Endothelial cell of umbilical vein (primary cell): ENCODE data around the gene MAP4K3. TPM values are rescaled to one million over a fixed set of nuclear protein-coding genes. Genes with fewer than 3 reads are reported as not detected.

Experiments used
- BruUV-seq: library from RNA; stranded (reverse); fragments of 400-500 nt; replicated peaks from 2 replicates; lab custom pipeline; 2021; lab: Mats Ljungman, UMichigan
- CTCF ChIA-PET: fragments of 300-600, 350-600 bp; sonication (Branson Sonifier 250); formaldehyde crosslinking; loops from one replicate; lab custom pipeline; 2021; ENCODE audit warnings: antibody characterized with exemption, inconsistent platforms; lab: Charles Lee
- POLR2A ChIA-PET: fragments of 300-600, 350-600 bp; sonication (Branson Sonifier 250); formaldehyde crosslinking; loops from one replicate; lab custom pipeline; 2021; ENCODE audit warnings: antibody characterized with exemption, inconsistent platforms; lab: Charles Lee
- DNase-seq: peaks from one replicate; pipeline ENCODE4 v3.0.0-alpha.2; 2011; ENCODE audit warnings: low read depth, low spot score
- FAIRE-seq: peaks from 2 replicates; lab custom pipeline; 2011; peaks lifted over from hg19 to GRCh38; lab: Jason Lieb, UNC
- H2AFZ ChIP-seq: 2 replicates; pipeline ENCODE4 v1.6.0; 2012; ENCODE audit warnings: low read depth, low read length, control low read depth, inconsistent platforms
- H3K27ac ChIP-seq: 2 replicates; pipeline ENCODE4 v1.5.1; 2011; ENCODE audit warnings: low read depth, mild to moderate bottlenecking, control low read depth, low read length, moderate library complexity; ENCODE audit not compliant: insufficient read depth
- H3K27me3 ChIP-seq, 2 experiments: 2 replicates each; pipeline versions ENCODE4 v1.6.0 to v1.6.1; 2011; ENCODE audit warnings: low read length in 2 of 2, mixed read lengths in 1 of 2; ENCODE audit not compliant: control insufficient read depth in 2 of 2, insufficient read depth in 2 of 2
- H3K36me3 ChIP-seq, 2 experiments: 2 replicates in 1 of 2; 3 replicates in 1 of 2; pipeline ENCODE4 v1.5.1; 2011; ENCODE audit warnings: low read length in 2 of 2, mild to moderate bottlenecking in 1 of 2, moderate library complexity in 1 of 2; ENCODE audit not compliant: control insufficient read depth in 2 of 2, insufficient read depth in 2 of 2; ENCODE audit errors: extremely low read depth in 1 of 2
- H3K4me1 ChIP-seq: 3 replicates; pipeline ENCODE4 v1.5.1; 2011; ENCODE audit warnings: mild to moderate bottlenecking, low read length; ENCODE audit not compliant: control insufficient read depth, insufficient read depth; ENCODE audit errors: extremely low read depth
- H3K4me2 ChIP-seq: 2 replicates; pipeline ENCODE4 v1.6.1; 2011; ENCODE audit warnings: low read length, control low read depth, mixed read lengths; ENCODE audit not compliant: insufficient read depth
- H3K4me3 ChIP-seq, 3 experiments: fragments of 200-600 bp in 1 of 3; sonication (generic), shearing (Covaris generic) in 1 of 3; replicated peaks in 1 of 3; 2 replicates each; pipeline ENCODE4 v1.5.1; 2011 to 2016; ENCODE audit warnings: control low read depth in 3 of 3, low read length in 3 of 3, mild to moderate bottlenecking in 2 of 3, inconsistent platforms in 1 of 3, low read depth in 1 of 3, moderate library complexity in 1 of 3; ENCODE audit not compliant: insufficient read depth in 1 of 3
- H3K79me2 ChIP-seq: 2 replicates; pipeline ENCODE4 v1.6.0; 2012; ENCODE audit warnings: low read length, inconsistent platforms; ENCODE audit not compliant: control insufficient read depth, insufficient read depth
- H3K9ac ChIP-seq: replicated peaks from 2 replicates; pipeline ENCODE3; 2011; ENCODE audit warnings: low read length, control low read depth; ENCODE audit not compliant: insufficient read depth; ENCODE audit errors: extremely low read depth
- H3K9me1 ChIP-seq: replicated peaks from 3 replicates; pipeline ENCODE4 v1.6.0; 2011; ENCODE audit warnings: mild to moderate bottlenecking, low read length; ENCODE audit not compliant: control insufficient read depth, insufficient read depth; ENCODE audit errors: extremely low read depth
- H3K9me3 ChIP-seq: replicated peaks from 2 replicates; pipeline ENCODE4 v1.5.1; 2012; ENCODE audit warnings: low read length, inconsistent platforms; ENCODE audit not compliant: control insufficient read depth, insufficient read depth
- H4K20me1 ChIP-seq: replicated peaks from 2 replicates; pipeline ENCODE3; 2011; ENCODE audit warnings: mild to moderate bottlenecking, low read length; ENCODE audit not compliant: control insufficient read depth, insufficient read depth; ENCODE audit errors: extremely low read depth
- EZH2 ChIP-seq: IDR thresholded peaks from 2 replicates; pipeline ENCODE4 v1.6.1; 2012; ENCODE audit warnings: borderline replicate concordance, low read depth, mild to moderate bottlenecking, moderate library complexity, low read length, inconsistent platforms; ENCODE audit not compliant: severe bottlenecking
- FOS ChIP-seq: IDR thresholded peaks from 2 replicates; pipeline ENCODE4 v1.6.1; 2011; ENCODE audit warnings: mild to moderate bottlenecking, low read length, moderate library complexity, borderline replicate concordance; ENCODE audit not compliant: insufficient read depth
- GATA2 ChIP-seq: IDR thresholded peaks from 2 replicates; pipeline ENCODE4 v1.7.0; 2011; ENCODE audit warnings: low read depth, mild to moderate bottlenecking, moderate library complexity, mixed read lengths, low read length; ENCODE audit not compliant: insufficient read length, insufficient read depth
- JUN ChIP-seq: IDR thresholded peaks from 2 replicates; pipeline ENCODE4 v1.6.1; 2011; ENCODE audit warnings: borderline replicate concordance, low read depth; ENCODE audit not compliant: insufficient read length, insufficient read depth
- MYC ChIP-seq: IDR thresholded peaks from one replicate; pipeline ENCODE4 v1.6.1; 2011; ENCODE audit warnings: mild to moderate bottlenecking, low read depth, low read length
- POLR2A ChIP-seq: IDR thresholded peaks from 2 replicates; pipeline ENCODE4 v1.6.1; 2012; ENCODE audit warnings: low read depth, mild to moderate bottlenecking, control low read depth, low read length
- POLR2AphosphoS5 ChIP-seq: IDR thresholded peaks from 2 replicates; pipeline ENCODE4 v1.6.1; 2012; ENCODE audit warnings: low read depth, mild to moderate bottlenecking, control low read depth, low read length, moderate library complexity; ENCODE audit not compliant: insufficient read depth
- dilution Hi-C: fragments of 300-500 bp; cut with MboI; formaldehyde crosslinking; loops from one replicate; pipeline ENCODE4 v1.15.0; 2019; ENCODE audit warnings: low sequenced_read_pairs; ENCODE audit not compliant: extremely low pct_ligation_motif_present
- intact Hi-C: fragments of 100-400 bp; cut with micrococcal nuclease; formaldehyde crosslinking; loops from one replicate; pipeline ENCODE4 v1.10.0; 2022
- polyA plus RNA-seq, 4 experiments: library from polyadenylated mRNA; depleted of rRNA in 3 of 4; stranded (reverse) in 3 of 4; unstranded in 1 of 4; fragments of >200 nt; gene quantifications; 2 replicates each; pipeline versions ENCODE4 v1.2.1 to v1.2.3, GENCODE V29; 2011 to 2012; ENCODE audit warnings: missing spikeins in 1 of 4
- total RNA-seq: library from RNA; stranded (reverse); gene quantifications from 2 replicates; pipeline ENCODE4 v1.2.3, GENCODE V29; 2021
- TF ChIP-seq, protein P1 (sequence below), 2 donors: IDR thresholded peaks; 1 replicate in 1 of 2; 2 replicates in 1 of 2; pipeline ENCODE4 v1.5.1; 2011; ENCODE audit warnings: low read length in 2 of 2, mild to moderate bottlenecking in 2 of 2, moderate library complexity in 2 of 2, control low read depth in 1 of 2, inconsistent platforms in 1 of 2, low read depth in 1 of 2; ENCODE audit not compliant: insufficient read depth in 1 of 2; ENCODE audit errors: extremely low read depth in 1 of 2
- TF ChIP-seq, protein P2 (sequence below): IDR thresholded peaks from 2 replicates; pipeline ENCODE4 v1.6.1; 2011; ENCODE audit not compliant: insufficient read depth, insufficient read length

Gene MAP4K3
- total and polyA plus RNA-seq, 2 donors (not counting 3 experiments of a cell fraction or from before 2014, with no cell fraction given): 8.0 to 45.9 TPM

DNA sequence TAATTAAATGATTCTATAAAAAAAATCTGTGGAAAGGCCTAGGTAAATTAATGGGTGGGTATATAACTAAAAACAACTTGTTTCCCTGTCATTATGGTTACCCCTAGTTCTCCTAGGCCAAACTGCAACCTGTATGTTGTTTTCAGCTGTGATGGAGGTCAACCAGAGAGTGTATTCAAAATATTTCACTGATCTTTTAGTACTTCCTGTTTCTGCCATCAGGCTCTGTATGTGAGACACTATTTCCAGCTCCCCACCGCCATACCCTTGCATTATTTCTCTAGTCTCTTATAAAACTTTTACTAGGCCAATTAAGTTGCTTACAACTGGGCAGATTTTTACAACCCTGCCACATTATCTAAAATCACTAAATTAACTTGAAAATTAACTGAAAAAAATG, 172.4 kb downstream of the MAP4K3 start:
- H3K4me1 ChIP-seq: no peaks in the 10 kb centered on the region
- H3K4me2 ChIP-seq: no peak overlapping the region
- H4K20me1 ChIP-seq: no peaks in the 10 kb centered on the region
- TF ChIP-seq FOS (no peak), POLR2AphosphoS5 (no peak), JUN (no peak), EZH2 (no peak), POLR2A (no peak), MYC (no peak), GATA2 (no peak)
- TF ChIP-seq, protein P1, sequence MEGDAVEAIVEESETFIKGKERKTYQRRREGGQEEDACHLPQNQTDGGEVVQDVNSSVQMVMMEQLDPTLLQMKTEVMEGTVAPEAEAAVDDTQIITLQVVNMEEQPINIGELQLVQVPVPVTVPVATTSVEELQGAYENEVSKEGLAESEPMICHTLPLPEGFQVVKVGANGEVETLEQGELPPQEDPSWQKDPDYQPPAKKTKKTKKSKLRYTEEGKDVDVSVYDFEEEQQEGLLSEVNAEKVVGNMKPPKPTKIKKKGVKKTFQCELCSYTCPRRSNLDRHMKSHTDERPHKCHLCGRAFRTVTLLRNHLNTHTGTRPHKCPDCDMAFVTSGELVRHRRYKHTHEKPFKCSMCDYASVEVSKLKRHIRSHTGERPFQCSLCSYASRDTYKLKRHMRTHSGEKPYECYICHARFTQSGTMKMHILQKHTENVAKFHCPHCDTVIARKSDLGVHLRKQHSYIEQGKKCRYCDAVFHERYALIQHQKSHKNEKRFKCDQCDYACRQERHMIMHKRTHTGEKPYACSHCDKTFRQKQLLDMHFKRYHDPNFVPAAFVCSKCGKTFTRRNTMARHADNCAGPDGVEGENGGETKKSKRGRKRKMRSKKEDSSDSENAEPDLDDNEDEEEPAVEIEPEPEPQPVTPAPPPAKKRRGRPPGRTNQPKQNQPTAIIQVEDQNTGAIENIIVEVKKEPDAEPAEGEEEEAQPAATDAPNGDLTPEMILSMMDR (IDR thresholded peaks at IDR 0.05; ENCODE audit: extremely low read depth in 1 of 2, insufficient read depth in 1 of 2, low read depth in 1 of 2, low read length in 2 of 2): no peak
- TF ChIP-seq, protein P2, sequence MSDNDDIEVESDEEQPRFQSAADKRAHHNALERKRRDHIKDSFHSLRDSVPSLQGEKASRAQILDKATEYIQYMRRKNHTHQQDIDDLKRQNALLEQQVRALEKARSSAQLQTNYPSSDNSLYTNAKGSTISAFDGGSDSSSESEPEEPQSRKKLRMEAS: no peak
- DNase-seq (no peak), FAIRE-seq (no peak)
- BruUV-seq: no TSS peak
- H2AFZ ChIP-seq: no peak overlapping the region
- dilution Hi-C loops: no loop called here
- H3K9ac ChIP-seq: no peak overlapping the region
- H3K9me1 ChIP-seq: no peaks in the 10 kb centered on the region
- H3K27me3 ChIP-seq: no peaks in the 10 kb centered on the region
- peaks cover 2% of the 10 kb centered on the region in 2 experiments for H3K36me3 ChIP-seq
- H3K79me2 ChIP-seq: no peaks in the 10 kb centered on the region
- CTCF ChIA-PET: no interaction called here
- POLR2A ChIA-PET: no interaction called here
- no peak overlapping the region for H3K27ac ChIP-seq
- no peak overlapping the region for H3K4me3 ChIP-seq
- intact Hi-C loops: no loop called here
- H3K9me3 ChIP-seq: no peaks in the 10 kb centered on the region
